Stimulated activated CD4-positive, alpha-beta T cell treated with anti-CD3 and anti-CD28 coated beads, Interleukin-2, amount 100 ng/mL, for 48 hours (primary cell): ENCODE measurements around the gene DOK7.
"Not testable (repeated sequence)": the region's sequence is repeated elsewhere in the genome, so short reads cannot be mapped to it uniquely, and the experiment has no call there.

Experiments
- DNase-seq, 2 donors: peaks; one replicate each; pipeline ENCODE4 v3.0.0-alpha.2; 2020

DOK7 gene

GRCh38 chr4:3511601-3512000 lies 48.5 kb downstream of the DOK7 start:
- DNase-seq: not testable (repeated sequence)

GRCh38 chr4:3512279-3512678 lies 49.2 kb downstream of the DOK7 start:
- DNase-seq: no peak

GRCh38 chr4:3512719-3513118 lies 49.6 kb downstream of the DOK7 start:
- no peak for DNase-seq

- DNase-seq: no peak
Observed at GRCh38 chr4:3513807-3514206, 50.7 kb downstream of the DOK7 start.

GRCh38 chr4:3514221-3514780 lies 51.2 kb downstream of the DOK7 start:
- DNase-seq: no peak

- no peak for DNase-seq
Observed at GRCh38 chr4:3514806-3515501, 51.8 kb downstream of the DOK7 start.

GRCh38 chr4:3515646-3516045 lies 52.5 kb downstream of the DOK7 start:
- no peak for DNase-seq

GRCh38 chr4:3516061-3516835 lies 53.1 kb downstream of the DOK7 start:
- DNase-seq: no peak

- no peak for DNase-seq
Observed at GRCh38 chr4:3516836-3517730, 54.0 kb downstream of the DOK7 start.

- no peak for DNase-seq
Observed at GRCh38 chr4:3517731-3518510, 54.8 kb downstream of the DOK7 start.

GRCh38 chr4:3518511-3518880 lies 55.4 kb downstream of the DOK7 start:
- no peak for DNase-seq

GRCh38 chr4:3518941-3519340 lies 55.8 kb downstream of the DOK7 start:
- DNase-seq: no peak

- DNase-seq: no peak
Observed at GRCh38 chr4:3519468-3520264, 56.6 kb downstream of the DOK7 start.

- no peak for DNase-seq
Observed at GRCh38 chr4:3520276-3520675, 57.2 kb downstream of the DOK7 start.

- no peak for DNase-seq
Observed at GRCh38 chr4:3520796-3521600, 57.9 kb downstream of the DOK7 start.

- DNase-seq: no peak
Observed at GRCh38 chr4:3521621-3522325, 58.7 kb downstream of the DOK7 start.

GRCh38 chr4:3522326-3522640 lies 59.2 kb downstream of the DOK7 start:
- no peak for DNase-seq

- DNase-seq: no peak
Observed at GRCh38 chr4:3522651-3523050, 59.5 kb downstream of the DOK7 start.

GRCh38 chr4:3523146-3523627 lies 60.1 kb downstream of the DOK7 start:
- DNase-seq: no peak

GRCh38 chr4:3523628-3524221 lies 60.6 kb downstream of the DOK7 start:
- no peak for DNase-seq
